NCI-H2196 (cell line): ENCODE results near the gene NCKAP5L.
A peak's percentile ranks its signal among the peaks of the same experiment; 100 is the strongest.

Experiments used
- DNase-seq: peaks from one replicate; lab custom pipeline; 2025; ENCODE audit not compliant: unreplicated experiment; lab: John Stamatoyannopoulos, UW

NCKAP5L gene

DNA sequence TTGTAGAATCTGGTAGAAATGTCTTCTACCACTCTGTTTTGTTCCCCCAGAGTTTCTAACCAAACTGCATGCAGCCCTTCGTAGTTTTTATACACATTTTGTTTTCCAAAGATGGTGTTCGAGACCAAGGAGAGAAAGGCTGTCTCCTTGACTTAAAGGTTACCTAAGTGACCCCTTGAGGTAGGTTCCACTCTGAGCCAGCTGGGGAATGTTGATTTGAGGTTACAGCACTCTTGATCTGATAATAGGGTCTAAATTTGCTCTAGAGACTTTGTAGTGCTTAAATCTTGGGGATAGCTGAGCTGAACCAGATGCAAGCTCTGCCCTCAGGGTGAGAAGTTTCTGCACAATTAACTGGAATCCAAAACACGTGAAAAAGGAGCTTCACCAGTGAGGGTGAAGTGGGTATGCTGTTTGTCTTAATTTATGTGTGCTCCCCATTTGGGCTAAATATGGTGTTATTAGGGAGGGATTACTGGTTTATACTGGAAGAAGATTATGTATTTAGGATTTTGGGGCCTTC lies 83.8 kb downstream of the NCKAP5L start:
- DNase-seq: no peak

DNA sequence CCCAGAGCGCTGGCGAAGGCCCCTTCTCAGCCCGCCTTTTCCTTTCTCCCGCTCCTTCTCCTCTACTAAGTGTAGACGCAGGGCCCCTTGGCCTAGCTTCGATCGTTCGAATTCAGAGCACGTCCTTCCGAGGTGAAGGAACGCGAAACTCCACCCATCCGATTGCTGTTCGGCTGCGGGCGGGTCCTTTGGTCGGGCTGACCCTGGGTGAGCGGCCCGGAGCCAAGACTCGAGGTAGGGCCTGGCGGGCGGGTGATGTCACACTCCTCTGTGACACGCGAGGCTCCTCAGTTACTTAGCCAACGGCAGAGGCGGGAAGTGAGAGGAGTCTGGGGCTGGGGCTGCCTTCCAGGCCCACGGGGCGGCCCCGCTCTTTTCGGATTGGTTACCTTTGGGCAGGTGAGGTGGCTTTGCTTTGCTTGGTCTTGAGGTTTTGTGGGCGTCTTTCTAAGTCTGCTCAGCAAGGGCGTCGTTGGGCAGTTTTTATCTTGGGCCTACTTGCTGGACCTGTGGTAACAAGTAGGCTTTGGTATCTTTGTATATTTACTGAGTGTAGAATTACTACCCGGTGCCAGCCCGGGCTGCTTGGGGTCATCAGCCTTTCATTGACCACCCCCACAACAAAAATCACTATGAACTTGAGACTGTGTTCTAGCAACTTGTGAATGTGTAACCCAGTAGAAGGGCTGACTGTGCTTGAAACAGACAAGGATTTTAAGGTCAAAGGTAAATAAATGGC lies 86.2 kb downstream of the NCKAP5L start:
- peak; percentile 85 for DNase-seq
